Measurements from ENCODE around the gene DUSP15. TPM values are rescaled to one million over a fixed set of nuclear protein-coding genes. Genes with fewer than 3 reads are reported as not detected.

The DUSP15 gene
- total and polyA plus RNA-seq, 2 of the 4 experiments (the other 2 are of a cell fraction) = not detected

DNA sequence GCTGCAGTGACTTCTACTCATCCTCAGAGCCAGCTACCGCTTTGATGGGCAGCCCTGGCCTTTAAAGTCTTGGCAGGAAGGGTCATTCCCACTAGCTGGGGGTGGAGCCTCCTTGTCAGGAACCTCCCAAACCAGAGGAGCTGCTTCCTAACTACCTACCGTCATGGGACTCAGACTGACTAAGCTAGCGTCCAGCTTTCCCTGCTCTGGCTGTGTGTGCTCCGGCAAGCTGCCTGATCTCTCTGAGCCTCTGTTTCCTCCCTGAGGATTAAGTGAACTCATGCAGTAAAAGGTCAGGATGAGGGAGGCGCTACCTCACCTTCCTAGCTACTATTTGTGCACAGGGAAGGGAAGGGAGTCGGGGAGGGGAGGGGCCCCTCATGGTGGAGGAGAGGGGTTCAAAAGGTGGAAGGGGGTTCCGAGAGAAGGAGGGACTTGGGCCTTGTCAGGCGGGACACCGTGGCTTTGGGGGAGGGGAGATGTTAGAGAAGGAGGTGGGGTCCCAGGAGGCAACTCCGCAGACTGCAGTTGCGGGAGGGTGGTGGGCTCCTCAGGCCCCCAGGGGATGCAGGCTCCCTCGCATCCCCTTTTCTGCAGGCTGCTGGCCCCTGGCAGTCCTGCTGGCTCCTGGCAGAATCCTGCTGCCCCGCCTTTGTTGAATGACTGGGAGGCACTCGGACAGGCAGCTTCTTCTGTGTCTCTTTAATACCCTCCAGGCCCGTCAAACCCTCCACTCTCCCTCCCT, 9.8 kb downstream of the DUSP15 start:
- Histone ChIP-seq H2BK20ac (ENCODE audit: low read depth, low read length) (no peak overlapping the region), H3K27me3 (ENCODE audit: control insufficient read depth, insufficient read depth, low read length) (peaks cover 84% of the 10 kb centered on the region), H3K4me1 (ENCODE audit: control insufficient read depth, insufficient read depth, low read length) (peaks cover 2% of the 10 kb centered on the region; the same call in 1 of the 2 replicates), H3K9me1 (ENCODE audit: insufficient read depth, low read length) (no peaks in the 10 kb centered on the region; the same call in 1 of the 2 replicates), H2BK120ac (ENCODE audit: low read depth, low read length) (no peak overlapping the region), H4K20me1 (ENCODE audit: insufficient read depth, low read length) (no peaks in the 10 kb centered on the region), H3K4ac (ENCODE audit: low read depth, low read length) (no peak overlapping the region), H4K5ac (ENCODE audit: low read depth, low read length) (no peak overlapping the region), H3K36me3 (ENCODE audit: control insufficient read depth, insufficient read depth, low read length) (no peaks in the 10 kb centered on the region), H2BK5ac (ENCODE audit: low read depth, low read length, poor library complexity, severe bottlenecking) (no peak overlapping the region), H2AFZ (replicated peaks; ENCODE audit: low read length, poor library complexity) (peak overlapping the region; percentile 85), H3K9ac (ENCODE audit: low read depth, low read length) (no peak overlapping the region), H3K4me2 (ENCODE audit: low read depth, low read length) (peak overlapping the region; percentile 78; the same call in 1 of the 2 replicates), H3K18ac (ENCODE audit: low read depth, low read length) (no peak overlapping the region), H3K79me1 (ENCODE audit: low read depth in 1 of 2, low read length in 2 of 2) (no peaks in the 10 kb centered on the region), H3K9me3 (ENCODE audit: control insufficient read depth, insufficient read depth, low read length) (no peaks in the 10 kb centered on the region), H3K56ac (ENCODE audit: extremely low read depth, insufficient read depth, low read length) (no peak overlapping the region), H3K4me3 (ENCODE audit: insufficient read depth, low read depth, low read length) (no peak overlapping the region), H3K23ac (ENCODE audit: low read depth, low read length) (no peak overlapping the region), H2AK9ac (replicated peaks; ENCODE audit: low read depth, low read length, poor library complexity) (no peak overlapping the region), H4K91ac (ENCODE audit: insufficient read depth, low read depth, low read length) (no peak overlapping the region), H2BK15ac (ENCODE audit: low read depth, low read length) (no peak overlapping the region), H3K14ac (replicated peaks; ENCODE audit: low read depth, low read length) (no peak overlapping the region), H3K27ac (ENCODE audit: insufficient read depth, low read length) (no peak overlapping the region), H4K8ac (ENCODE audit: low read depth in 2 of 2, low read length in 2 of 2) (no peak overlapping the region), H2AK5ac (ENCODE audit: low read depth, low read length) (no peak overlapping the region)
- dilution Hi-C loops (cut with HindIII; ENCODE audit: low sequenced_read_pairs, unreplicated experiment) (no loop called here), intact Hi-C loops (cut with micrococcal nuclease) (no loop called here), in situ Hi-C loops (cut with MboI; ENCODE audit: low sequenced_read_pairs) (no loop called here)
- ChIA-PET CTCF (interaction anchor here (0.9 kb wide), 2 partner anchors 10 to 171 kb away, joined by 3 read pairs; no protein-coding TSS in a partner anchor), POLR2A (ENCODE audit: unreplicated experiment) (no interaction called here)
- ATAC-seq (ENCODE audit: low read depth) = no peak; the same call in 1 of the 2 replicates
- no peak for DNase-seq
- 0% methylated on average over 3 of the region's 15 CpGs; no CpG with 5 or more reads in 1 of the 2 experiments for WGBS, 2 experiments (ENCODE audit: extremely low coverage in 2 of 2, insufficient read length in 1 of 2)
- BruUV-seq (replicated peaks) = no TSS peak
- TF ChIP-seq, protein P1, sequence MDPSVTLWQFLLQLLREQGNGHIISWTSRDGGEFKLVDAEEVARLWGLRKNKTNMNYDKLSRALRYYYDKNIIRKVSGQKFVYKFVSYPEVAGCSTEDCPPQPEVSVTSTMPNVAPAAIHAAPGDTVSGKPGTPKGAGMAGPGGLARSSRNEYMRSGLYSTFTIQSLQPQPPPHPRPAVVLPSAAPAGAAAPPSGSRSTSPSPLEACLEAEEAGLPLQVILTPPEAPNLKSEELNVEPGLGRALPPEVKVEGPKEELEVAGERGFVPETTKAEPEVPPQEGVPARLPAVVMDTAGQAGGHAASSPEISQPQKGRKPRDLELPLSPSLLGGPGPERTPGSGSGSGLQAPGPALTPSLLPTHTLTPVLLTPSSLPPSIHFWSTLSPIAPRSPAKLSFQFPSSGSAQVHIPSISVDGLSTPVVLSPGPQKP (IDR thresholded peaks at IDR 0.05; ENCODE audit: borderline replicate concordance, low read depth, low read length) = no peak
- TF ChIP-seq RAD21 (IDR thresholded peaks at IDR 0.05; ENCODE audit: low read length) (no peak), RFX5 (IDR thresholded peaks at IDR 0.05; ENCODE audit: low read depth, low read length) (no peak), BHLHE40 (IDR thresholded peaks at IDR 0.05; ENCODE audit: low read depth, low read length) (no peak), MAFK (IDR thresholded peaks at IDR 0.05; ENCODE audit: low read depth, low read length) (no peak), NFE2L2 (IDR thresholded peaks at IDR 0.05; ENCODE audit: low read depth, low read length) (no peak), MAZ (IDR thresholded peaks at IDR 0.05; ENCODE audit: borderline replicate concordance, low read depth, low read length) (no peak), FOS (IDR thresholded peaks at IDR 0.05; ENCODE audit: low read depth, low read length) (no peak), POLR2A (IDR thresholded peaks at IDR 0.05; ENCODE audit: low read depth, low read length) (no peak), SMC3 (IDR thresholded peaks at IDR 0.05; ENCODE audit: low read depth, low read length) (no peak), RCOR1 (IDR thresholded peaks at IDR 0.05; ENCODE audit: insufficient replicate concordance, low read length) (no peak), CEBPB (IDR thresholded peaks at IDR 0.05; ENCODE audit: low read depth, low read length) (no peak), MXI1 (IDR thresholded peaks at IDR 0.05; ENCODE audit: borderline replicate concordance, low read depth, low read length) (no peak)
- TF ChIP-seq, protein P2, sequence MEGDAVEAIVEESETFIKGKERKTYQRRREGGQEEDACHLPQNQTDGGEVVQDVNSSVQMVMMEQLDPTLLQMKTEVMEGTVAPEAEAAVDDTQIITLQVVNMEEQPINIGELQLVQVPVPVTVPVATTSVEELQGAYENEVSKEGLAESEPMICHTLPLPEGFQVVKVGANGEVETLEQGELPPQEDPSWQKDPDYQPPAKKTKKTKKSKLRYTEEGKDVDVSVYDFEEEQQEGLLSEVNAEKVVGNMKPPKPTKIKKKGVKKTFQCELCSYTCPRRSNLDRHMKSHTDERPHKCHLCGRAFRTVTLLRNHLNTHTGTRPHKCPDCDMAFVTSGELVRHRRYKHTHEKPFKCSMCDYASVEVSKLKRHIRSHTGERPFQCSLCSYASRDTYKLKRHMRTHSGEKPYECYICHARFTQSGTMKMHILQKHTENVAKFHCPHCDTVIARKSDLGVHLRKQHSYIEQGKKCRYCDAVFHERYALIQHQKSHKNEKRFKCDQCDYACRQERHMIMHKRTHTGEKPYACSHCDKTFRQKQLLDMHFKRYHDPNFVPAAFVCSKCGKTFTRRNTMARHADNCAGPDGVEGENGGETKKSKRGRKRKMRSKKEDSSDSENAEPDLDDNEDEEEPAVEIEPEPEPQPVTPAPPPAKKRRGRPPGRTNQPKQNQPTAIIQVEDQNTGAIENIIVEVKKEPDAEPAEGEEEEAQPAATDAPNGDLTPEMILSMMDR (conservative IDR thresholded peaks at IDR 0.05; ENCODE audit: low read depth, low read length) = no peak
- TF ChIP-seq, protein P3, sequence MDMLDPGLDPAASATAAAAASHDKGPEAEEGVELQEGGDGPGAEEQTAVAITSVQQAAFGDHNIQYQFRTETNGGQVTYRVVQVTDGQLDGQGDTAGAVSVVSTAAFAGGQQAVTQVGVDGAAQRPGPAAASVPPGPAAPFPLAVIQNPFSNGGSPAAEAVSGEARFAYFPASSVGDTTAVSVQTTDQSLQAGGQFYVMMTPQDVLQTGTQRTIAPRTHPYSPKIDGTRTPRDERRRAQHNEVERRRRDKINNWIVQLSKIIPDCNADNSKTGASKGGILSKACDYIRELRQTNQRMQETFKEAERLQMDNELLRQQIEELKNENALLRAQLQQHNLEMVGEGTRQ (IDR thresholded peaks at IDR 0.05; ENCODE audit: low read depth, low read length) = no peak
